ENCODE results near the gene ROCK2.

The ROCK2 gene

DNA sequence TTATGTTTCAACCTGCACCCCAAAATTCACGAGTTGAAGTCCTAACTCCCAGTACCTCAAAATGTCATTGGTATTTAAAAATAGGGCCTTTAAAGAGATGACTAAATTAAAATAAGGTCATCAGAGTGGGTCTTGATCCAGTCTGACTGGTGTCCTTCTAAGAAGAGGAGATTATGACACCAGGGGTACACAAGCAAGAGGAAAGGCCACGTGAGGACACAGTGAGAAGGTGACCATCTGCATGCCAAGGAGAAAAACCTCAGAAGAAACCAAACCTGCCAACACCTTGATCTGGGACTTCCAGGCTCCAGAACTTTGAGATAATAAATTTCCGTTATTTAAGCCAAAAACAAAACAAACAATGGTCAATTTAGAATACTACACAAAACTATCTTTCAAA is 22.6 kb downstream of the ROCK2 start:
- no peak for TF ChIP-seq CTCF (IDR thresholded peaks at IDR 0.05)

GRCh38 chr2:11320698-11321492 is 23.5 kb downstream of the ROCK2 start:
- Histone ChIP-seq H3K9me3 (no peaks in the 10 kb centered on the region), H3K36me3 (no peaks in the 10 kb centered on the region), H3K4me1 (ENCODE audit: control insufficient read depth in 1 of 2, insufficient read depth in 1 of 2, low read depth in 1 of 2, low read length in 1 of 2) (peaks cover 4 to 5% of the 10 kb centered on the region in 2 experiments), H3K27me3 (no peaks in the 10 kb centered on the region), H3K27ac (no peak overlapping the region), H3K4me3 (ENCODE audit: low read depth in 1 of 2, low read length in 1 of 2) (no peak overlapping the region)
- no peak for TF ChIP-seq CTCF (IDR thresholded peaks at IDR 0.05)

More for the DNA sequence above, 22.6 kb downstream of the ROCK2 start:
- no peaks in the 10 kb centered on the region for H3K9me3 ChIP-seq
- peaks cover 3 to 4% of the 10 kb centered on the region in 2 experiments for H3K4me1 ChIP-seq (ENCODE audit: control insufficient read depth in 1 of 2, insufficient read depth in 1 of 2, low read depth in 1 of 2, low read length in 1 of 2)
- no peak overlapping the region for H3K4me3 ChIP-seq (ENCODE audit: low read depth in 1 of 2, low read length in 1 of 2)
- no peaks in the 10 kb centered on the region for H3K27me3 ChIP-seq
- no peak overlapping the region for H3K27ac ChIP-seq
- no peaks in the 10 kb centered on the region for H3K36me3 ChIP-seq

DNA sequence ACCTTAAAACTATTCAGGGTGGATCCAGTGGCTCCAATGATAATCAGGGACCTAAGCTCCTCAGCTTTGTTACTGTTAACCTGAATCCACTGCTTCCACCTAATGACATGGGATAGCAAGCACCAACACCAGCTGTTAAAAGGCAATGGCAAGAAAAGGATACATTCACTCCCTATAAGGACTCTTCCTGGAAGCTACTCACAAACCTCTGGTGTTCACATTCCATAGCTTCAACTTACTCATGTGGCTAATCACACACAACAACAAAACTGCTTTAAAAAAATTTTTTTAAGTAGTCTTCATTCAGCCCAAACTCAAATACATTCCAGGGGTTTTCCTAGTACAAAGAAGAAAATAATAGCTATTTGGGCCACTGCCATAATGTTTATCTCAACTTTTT is 24.5 kb downstream of the ROCK2 start:
- peaks cover 4 to 5% of the 10 kb centered on the region in 2 experiments for H3K4me1 ChIP-seq (ENCODE audit: control insufficient read depth in 1 of 2, insufficient read depth in 1 of 2, low read depth in 1 of 2, low read length in 1 of 2)
- H3K9me3 ChIP-seq, result no peaks in the 10 kb centered on the region
- no peak for TF ChIP-seq CTCF (IDR thresholded peaks at IDR 0.05)
- H3K27me3 ChIP-seq, result no peaks in the 10 kb centered on the region
- no peak overlapping the region for H3K27ac ChIP-seq
- H3K36me3 ChIP-seq, result no peaks in the 10 kb centered on the region
- no peak overlapping the region for H3K4me3 ChIP-seq (ENCODE audit: low read depth in 1 of 2, low read length in 1 of 2)

DNA sequence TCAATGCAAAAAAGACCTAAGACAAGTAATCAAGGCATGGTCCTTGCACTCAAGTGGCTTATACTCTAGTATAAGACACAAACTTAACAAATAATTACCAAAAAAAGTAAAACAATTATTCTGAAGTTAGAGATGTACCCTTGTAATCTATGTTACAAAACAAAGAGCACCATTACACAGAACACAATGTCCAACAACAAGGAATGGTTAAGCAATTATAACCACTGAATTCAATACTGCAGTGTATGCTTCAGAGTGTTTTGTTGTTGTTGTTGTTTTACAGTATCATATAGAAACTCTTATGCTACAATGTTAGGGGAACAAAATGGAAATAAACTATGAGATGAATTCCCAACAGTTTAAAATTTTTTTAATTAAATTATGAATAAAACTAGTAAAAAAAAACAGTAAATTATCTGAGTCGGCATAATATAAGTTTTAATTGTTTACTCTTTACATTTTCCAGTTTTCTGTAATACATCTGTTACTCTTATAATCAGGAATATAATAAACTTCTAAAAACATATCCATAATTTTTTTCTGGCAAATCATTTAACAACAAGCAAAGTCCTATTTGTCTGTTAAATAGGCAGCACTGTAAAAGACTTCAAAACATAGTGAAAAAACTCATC is 29.2 kb downstream of the ROCK2 start:
- H3K27ac ChIP-seq, result no peak overlapping the region
- H3K36me3 ChIP-seq, result no peaks in the 10 kb centered on the region
- H3K27me3 ChIP-seq, result no peaks in the 10 kb centered on the region
- H3K9me3 ChIP-seq, result no peaks in the 10 kb centered on the region
- TF ChIP-seq CTCF (IDR thresholded peaks at IDR 0.05), result no peak
- peaks cover 6 to 8% of the 10 kb centered on the region in 2 experiments for H3K4me1 ChIP-seq (ENCODE audit: control insufficient read depth in 1 of 2, insufficient read depth in 1 of 2, low read depth in 1 of 2, low read length in 1 of 2)
- no peak overlapping the region for H3K4me3 ChIP-seq (ENCODE audit: low read depth in 1 of 2, low read length in 1 of 2)

- no peaks in the 10 kb centered on the region for H3K27me3 ChIP-seq
- H3K36me3 ChIP-seq, result no peaks in the 10 kb centered on the region
- no peak overlapping the region for H3K27ac ChIP-seq
- peaks cover 11 to 13% of the 10 kb centered on the region in 2 experiments for H3K4me1 ChIP-seq (ENCODE audit: control insufficient read depth in 1 of 2, insufficient read depth in 1 of 2, low read depth in 1 of 2, low read length in 1 of 2)
- no peaks in the 10 kb centered on the region for H3K9me3 ChIP-seq
- no peak for TF ChIP-seq CTCF (IDR thresholded peaks at IDR 0.05)
- no peak overlapping the region for H3K4me3 ChIP-seq (ENCODE audit: low read depth in 1 of 2, low read length in 1 of 2)
Measured at GRCh38 chr2:11314487-11314886, 29.9 kb downstream of the ROCK2 start.

Data from neutrophil (primary cell).